Endothelial cell of umbilical vein (primary cell): ENCODE data around the gene FMNL3. TPM values are rescaled to one million over a fixed set of nuclear protein-coding genes. Genes with fewer than 3 reads are reported as not detected.
"Not testable (repeated sequence)": the region's sequence is repeated elsewhere in the genome, so short reads cannot be mapped to it uniquely, and the experiment has no call there.

Experiments used
- BruUV-seq: library from RNA; stranded (reverse); fragments of 400-500 nt; replicated peaks from 2 replicates; lab custom pipeline; 2021; lab: Mats Ljungman, UMichigan
- CTCF ChIA-PET: fragments of 300-600, 350-600 bp; sonication (Branson Sonifier 250); formaldehyde crosslinking; loops from one replicate; lab custom pipeline; 2021; ENCODE audit warnings: antibody characterized with exemption, inconsistent platforms; lab: Charles Lee
- POLR2A ChIA-PET: fragments of 300-600, 350-600 bp; sonication (Branson Sonifier 250); formaldehyde crosslinking; loops from one replicate; lab custom pipeline; 2021; ENCODE audit warnings: antibody characterized with exemption, inconsistent platforms; lab: Charles Lee
- DNase-seq: peaks from one replicate; pipeline ENCODE4 v3.0.0-alpha.2; 2011; ENCODE audit warnings: low read depth, low spot score
- FAIRE-seq: peaks from 2 replicates; lab custom pipeline; 2011; peaks lifted over from hg19 to GRCh38; lab: Jason Lieb, UNC
- H2AFZ ChIP-seq: 2 replicates; pipeline ENCODE4 v1.6.0; 2012; ENCODE audit warnings: low read depth, low read length, control low read depth, inconsistent platforms
- H3K27ac ChIP-seq: 2 replicates; pipeline ENCODE4 v1.5.1; 2011; ENCODE audit warnings: low read depth, mild to moderate bottlenecking, control low read depth, low read length, moderate library complexity; ENCODE audit not compliant: insufficient read depth
- H3K27me3 ChIP-seq, 2 experiments: 2 replicates each; pipeline versions ENCODE4 v1.6.0 to v1.6.1; 2011; ENCODE audit warnings: low read length in 2 of 2, mixed read lengths in 1 of 2; ENCODE audit not compliant: control insufficient read depth in 2 of 2, insufficient read depth in 2 of 2
- H3K36me3 ChIP-seq, 2 experiments: 2 replicates in 1 of 2; 3 replicates in 1 of 2; pipeline ENCODE4 v1.5.1; 2011; ENCODE audit warnings: low read length in 2 of 2, mild to moderate bottlenecking in 1 of 2, moderate library complexity in 1 of 2; ENCODE audit not compliant: control insufficient read depth in 2 of 2, insufficient read depth in 2 of 2; ENCODE audit errors: extremely low read depth in 1 of 2
- H3K4me1 ChIP-seq: 3 replicates; pipeline ENCODE4 v1.5.1; 2011; ENCODE audit warnings: mild to moderate bottlenecking, low read length; ENCODE audit not compliant: control insufficient read depth, insufficient read depth; ENCODE audit errors: extremely low read depth
- H3K4me2 ChIP-seq: 2 replicates; pipeline ENCODE4 v1.6.1; 2011; ENCODE audit warnings: low read length, control low read depth, mixed read lengths; ENCODE audit not compliant: insufficient read depth
- H3K4me3 ChIP-seq, 3 experiments: fragments of 200-600 bp in 1 of 3; sonication (generic), shearing (Covaris generic) in 1 of 3; replicated peaks in 1 of 3; 2 replicates each; pipeline ENCODE4 v1.5.1; 2011 to 2016; ENCODE audit warnings: control low read depth in 3 of 3, low read length in 3 of 3, mild to moderate bottlenecking in 2 of 3, inconsistent platforms in 1 of 3, low read depth in 1 of 3, moderate library complexity in 1 of 3; ENCODE audit not compliant: insufficient read depth in 1 of 3
- H3K79me2 ChIP-seq: 2 replicates; pipeline ENCODE4 v1.6.0; 2012; ENCODE audit warnings: low read length, inconsistent platforms; ENCODE audit not compliant: control insufficient read depth, insufficient read depth
- H3K9ac ChIP-seq: replicated peaks from 2 replicates; pipeline ENCODE3; 2011; ENCODE audit warnings: low read length, control low read depth; ENCODE audit not compliant: insufficient read depth; ENCODE audit errors: extremely low read depth
- H3K9me1 ChIP-seq: replicated peaks from 3 replicates; pipeline ENCODE4 v1.6.0; 2011; ENCODE audit warnings: mild to moderate bottlenecking, low read length; ENCODE audit not compliant: control insufficient read depth, insufficient read depth; ENCODE audit errors: extremely low read depth
- H3K9me3 ChIP-seq: replicated peaks from 2 replicates; pipeline ENCODE4 v1.5.1; 2012; ENCODE audit warnings: low read length, inconsistent platforms; ENCODE audit not compliant: control insufficient read depth, insufficient read depth
- H4K20me1 ChIP-seq: replicated peaks from 2 replicates; pipeline ENCODE3; 2011; ENCODE audit warnings: mild to moderate bottlenecking, low read length; ENCODE audit not compliant: control insufficient read depth, insufficient read depth; ENCODE audit errors: extremely low read depth
- EZH2 ChIP-seq: IDR thresholded peaks from 2 replicates; pipeline ENCODE4 v1.6.1; 2012; ENCODE audit warnings: borderline replicate concordance, low read depth, mild to moderate bottlenecking, moderate library complexity, low read length, inconsistent platforms; ENCODE audit not compliant: severe bottlenecking
- FOS ChIP-seq: IDR thresholded peaks from 2 replicates; pipeline ENCODE4 v1.6.1; 2011; ENCODE audit warnings: mild to moderate bottlenecking, low read length, moderate library complexity, borderline replicate concordance; ENCODE audit not compliant: insufficient read depth
- GATA2 ChIP-seq: IDR thresholded peaks from 2 replicates; pipeline ENCODE4 v1.7.0; 2011; ENCODE audit warnings: low read depth, mild to moderate bottlenecking, moderate library complexity, mixed read lengths, low read length; ENCODE audit not compliant: insufficient read length, insufficient read depth
- JUN ChIP-seq: IDR thresholded peaks from 2 replicates; pipeline ENCODE4 v1.6.1; 2011; ENCODE audit warnings: borderline replicate concordance, low read depth; ENCODE audit not compliant: insufficient read length, insufficient read depth
- MYC ChIP-seq: IDR thresholded peaks from one replicate; pipeline ENCODE4 v1.6.1; 2011; ENCODE audit warnings: mild to moderate bottlenecking, low read depth, low read length
- POLR2A ChIP-seq: IDR thresholded peaks from 2 replicates; pipeline ENCODE4 v1.6.1; 2012; ENCODE audit warnings: low read depth, mild to moderate bottlenecking, control low read depth, low read length
- dilution Hi-C: fragments of 300-500 bp; cut with MboI; formaldehyde crosslinking; loops from one replicate; pipeline ENCODE4 v1.15.0; 2019; ENCODE audit warnings: low sequenced_read_pairs; ENCODE audit not compliant: extremely low pct_ligation_motif_present
- intact Hi-C: fragments of 100-400 bp; cut with micrococcal nuclease; formaldehyde crosslinking; loops from one replicate; pipeline ENCODE4 v1.10.0; 2022
- polyA plus RNA-seq, 4 experiments: library from polyadenylated mRNA; depleted of rRNA in 3 of 4; stranded (reverse) in 3 of 4; unstranded in 1 of 4; fragments of >200 nt; gene quantifications; 2 replicates each; pipeline versions ENCODE4 v1.2.1 to v1.2.3, GENCODE V29; 2011 to 2012; ENCODE audit warnings: missing spikeins in 1 of 4
- total RNA-seq: library from RNA; stranded (reverse); gene quantifications from 2 replicates; pipeline ENCODE4 v1.2.3, GENCODE V29; 2021
- TF ChIP-seq, protein P1 (sequence below), 2 donors: IDR thresholded peaks; 1 replicate in 1 of 2; 2 replicates in 1 of 2; pipeline ENCODE4 v1.5.1; 2011; ENCODE audit warnings: low read length in 2 of 2, mild to moderate bottlenecking in 2 of 2, moderate library complexity in 2 of 2, control low read depth in 1 of 2, inconsistent platforms in 1 of 2, low read depth in 1 of 2; ENCODE audit not compliant: insufficient read depth in 1 of 2; ENCODE audit errors: extremely low read depth in 1 of 2
- TF ChIP-seq, protein P2 (sequence below): IDR thresholded peaks from 2 replicates; pipeline ENCODE4 v1.6.1; 2011; ENCODE audit not compliant: insufficient read depth, insufficient read length

FMNL3 gene
- total and polyA plus RNA-seq, 2 donors (not counting 3 experiments of a cell fraction or from before 2014, with no cell fraction given) = 35.1 to 93.3 TPM

DNA sequence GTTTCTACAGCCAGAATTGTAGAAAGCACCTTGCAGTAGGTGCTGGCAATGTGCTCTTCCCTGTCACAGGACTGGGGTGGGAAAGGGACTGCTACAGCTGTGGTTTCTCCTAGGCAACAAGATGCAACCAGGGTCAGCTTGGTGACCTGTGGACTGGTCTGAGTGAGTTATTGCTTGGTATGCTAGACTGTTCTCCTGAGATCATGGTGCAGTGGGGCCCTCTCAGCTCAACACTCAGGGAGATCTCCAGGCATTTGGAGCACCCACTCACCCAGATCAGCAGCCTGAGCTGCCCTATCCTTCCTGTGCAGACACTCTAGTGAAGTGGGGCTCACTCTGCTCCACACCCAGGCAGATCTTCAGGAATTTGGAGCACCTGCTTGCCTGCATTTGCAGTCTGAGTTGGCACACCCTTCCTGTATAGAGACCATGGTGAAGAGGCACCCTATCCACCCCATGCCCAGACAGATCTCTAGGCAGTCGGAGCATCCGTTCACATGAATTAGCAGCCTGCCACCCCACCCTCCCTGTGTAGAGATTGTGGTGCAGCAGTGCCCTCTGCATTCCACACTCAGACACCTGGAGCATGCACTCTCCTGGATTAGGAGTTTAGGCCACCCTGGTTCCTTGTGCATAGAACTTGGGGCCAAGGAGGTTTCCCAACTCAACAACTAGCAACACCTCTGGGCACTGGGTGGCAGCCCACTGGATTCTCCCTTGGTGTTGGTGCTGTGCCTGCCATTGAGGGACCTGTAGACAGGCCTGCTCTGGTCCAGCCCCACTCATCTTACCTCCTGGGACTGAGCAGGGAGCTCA, 97.9 kb downstream of the FMNL3 start:
- FAIRE-seq (no peak), DNase-seq (no peak)
- H3K9ac ChIP-seq = no peak overlapping the region
- no peak overlapping the region for H2AFZ ChIP-seq
- H4K20me1 ChIP-seq = no peaks in the 10 kb centered on the region
- H3K4me3 ChIP-seq = no peak overlapping the region
- no peaks in the 10 kb centered on the region for H3K4me1 ChIP-seq
- H3K79me2 ChIP-seq = no peaks in the 10 kb centered on the region
- no peaks in the 10 kb centered on the region for H3K9me3 ChIP-seq
- no peaks in the 10 kb centered on the region for H3K36me3 ChIP-seq
- H3K9me1 ChIP-seq = no peaks in the 10 kb centered on the region
- BruUV-seq = no TSS peak
- no peaks in the 10 kb centered on the region for H3K27me3 ChIP-seq
- ChIA-PET POLR2A (no interaction called here), CTCF (interaction anchor here (0.6 to 1.9 kb wide), 4 partner anchors 14 to 261 kb away, joined by 3 to 8 read pairs (median 5); partner anchors contain the start of gene PRPF40B)
- dilution Hi-C loops (no loop called here), intact Hi-C loops (no loop called here)
- TF ChIP-seq JUN (no peak), GATA2 (no peak), POLR2A (no peak), MYC (no peak), EZH2 (no peak), FOS (no peak)
- TF ChIP-seq, protein P1, sequence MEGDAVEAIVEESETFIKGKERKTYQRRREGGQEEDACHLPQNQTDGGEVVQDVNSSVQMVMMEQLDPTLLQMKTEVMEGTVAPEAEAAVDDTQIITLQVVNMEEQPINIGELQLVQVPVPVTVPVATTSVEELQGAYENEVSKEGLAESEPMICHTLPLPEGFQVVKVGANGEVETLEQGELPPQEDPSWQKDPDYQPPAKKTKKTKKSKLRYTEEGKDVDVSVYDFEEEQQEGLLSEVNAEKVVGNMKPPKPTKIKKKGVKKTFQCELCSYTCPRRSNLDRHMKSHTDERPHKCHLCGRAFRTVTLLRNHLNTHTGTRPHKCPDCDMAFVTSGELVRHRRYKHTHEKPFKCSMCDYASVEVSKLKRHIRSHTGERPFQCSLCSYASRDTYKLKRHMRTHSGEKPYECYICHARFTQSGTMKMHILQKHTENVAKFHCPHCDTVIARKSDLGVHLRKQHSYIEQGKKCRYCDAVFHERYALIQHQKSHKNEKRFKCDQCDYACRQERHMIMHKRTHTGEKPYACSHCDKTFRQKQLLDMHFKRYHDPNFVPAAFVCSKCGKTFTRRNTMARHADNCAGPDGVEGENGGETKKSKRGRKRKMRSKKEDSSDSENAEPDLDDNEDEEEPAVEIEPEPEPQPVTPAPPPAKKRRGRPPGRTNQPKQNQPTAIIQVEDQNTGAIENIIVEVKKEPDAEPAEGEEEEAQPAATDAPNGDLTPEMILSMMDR (IDR thresholded peaks at IDR 0.05; ENCODE audit: extremely low read depth in 1 of 2, insufficient read depth in 1 of 2, low read depth in 1 of 2, low read length in 2 of 2) = no peak
- TF ChIP-seq, protein P2, sequence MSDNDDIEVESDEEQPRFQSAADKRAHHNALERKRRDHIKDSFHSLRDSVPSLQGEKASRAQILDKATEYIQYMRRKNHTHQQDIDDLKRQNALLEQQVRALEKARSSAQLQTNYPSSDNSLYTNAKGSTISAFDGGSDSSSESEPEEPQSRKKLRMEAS = no peak
- no peak overlapping the region for H3K4me2 ChIP-seq
- H3K27ac ChIP-seq = no peak overlapping the region

DNA sequence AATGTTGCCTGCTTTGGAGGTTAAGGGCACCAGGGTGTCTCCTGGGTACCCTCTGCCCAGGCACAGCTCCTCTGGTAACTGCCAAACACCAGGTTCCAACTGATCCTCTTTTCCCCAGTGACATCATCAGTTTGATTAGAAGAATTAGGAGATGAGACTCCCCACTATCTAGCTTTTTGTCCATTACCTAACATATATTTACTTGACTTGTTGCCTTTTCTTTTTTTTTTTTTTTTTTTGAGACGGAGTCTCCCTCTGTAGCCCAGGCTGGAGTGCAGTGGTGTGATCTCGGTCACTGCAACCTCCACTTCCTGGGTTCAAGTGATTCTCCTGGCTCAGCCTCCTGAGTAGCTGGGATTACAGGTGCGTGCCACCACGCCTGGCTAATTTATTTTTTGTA, 101.7 kb downstream of the FMNL3 start, which contains the start of gene FAM186B:
Gene FAM186B (minus strand): TSS at position 101 of the 400 bp plus-strand sequence. CDS start 162 bp downstream, outside the sequence.
- BruUV-seq, H3K9me1 ChIP-seq, H3K27me3 ChIP-seq, H3K79me2 ChIP-seq, H3K27ac ChIP-seq, dilution Hi-C loops, H3K4me3 ChIP-seq, H3K4me2 ChIP-seq, H3K36me3 ChIP-seq, H3K9me3 ChIP-seq, H3K4me1 ChIP-seq, H2AFZ ChIP-seq, POLR2A ChIA-PET, intact Hi-C loops, FAIRE-seq, DNase-seq, H4K20me1 ChIP-seq, H3K9ac ChIP-seq: not testable (repeated sequence)
- CTCF ChIA-PET = interaction anchor here (1.2 to 1.6 kb wide), 2 partner anchors 25 to 274 kb away, joined by 3 to 5 read pairs; no protein-coding TSS in a partner anchor
